HG02884 (cell line): Measurements from ENCODE around the gene OR5T3.
"Not testable (repeated sequence)": the region's sequence is repeated elsewhere in the genome, so short reads cannot be mapped to it uniquely, and the experiment has no call there.

Experiments used
- ATAC-seq: cut with Tn5 transposase; IDR thresholded peaks from one replicate; pipeline ENCODE4 v1.9.1; 2021; ENCODE audit warnings: mild to moderate bottlenecking, moderate library complexity; ENCODE audit not compliant: unreplicated experiment

The OR5T3 gene

DNA sequence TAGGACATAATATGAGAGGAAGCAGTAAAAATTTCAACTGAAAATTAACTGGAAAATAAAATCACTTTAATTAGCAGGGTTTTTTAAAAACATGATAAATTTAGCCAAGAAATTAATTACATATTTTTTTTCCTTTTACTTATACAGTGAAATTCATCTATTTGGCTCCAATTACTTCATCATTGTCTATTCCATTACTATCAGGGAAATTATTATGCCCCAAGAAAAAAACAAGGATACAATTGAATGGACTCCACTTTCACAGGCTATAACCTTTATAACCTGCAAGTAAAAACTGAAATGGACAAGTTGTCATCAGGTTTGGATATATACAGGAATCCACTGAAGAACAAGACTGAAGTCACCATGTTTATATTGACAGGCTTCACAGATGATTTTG is at the start of gene OR5T3:
OR5T3 (plus strand) TSS at position 301 of the 400 bp plus-strand sequence; CDS start at position 301, 0 bp downstream.
- no peak for ATAC-seq

DNA sequence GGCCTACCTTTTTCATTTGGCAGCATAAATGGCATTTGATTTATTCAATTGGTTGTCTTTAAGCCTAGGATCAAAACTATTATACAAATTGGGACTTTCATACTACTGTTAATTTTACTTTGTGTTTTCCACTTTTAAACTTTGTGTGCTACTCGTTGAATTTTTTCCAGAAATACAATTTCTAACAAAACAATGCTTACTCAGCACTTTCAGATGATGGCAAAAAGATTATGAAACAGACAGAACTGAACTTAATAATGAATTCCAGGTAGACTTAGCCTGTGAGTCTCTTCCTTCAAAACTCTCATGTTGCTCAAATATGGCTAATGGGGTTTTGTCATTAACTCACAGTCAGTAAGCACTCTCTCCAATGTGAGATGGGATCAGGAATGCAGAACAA is 44.3 kb upstream of the OR5T3 start:
- ATAC-seq: no peak

DNA sequence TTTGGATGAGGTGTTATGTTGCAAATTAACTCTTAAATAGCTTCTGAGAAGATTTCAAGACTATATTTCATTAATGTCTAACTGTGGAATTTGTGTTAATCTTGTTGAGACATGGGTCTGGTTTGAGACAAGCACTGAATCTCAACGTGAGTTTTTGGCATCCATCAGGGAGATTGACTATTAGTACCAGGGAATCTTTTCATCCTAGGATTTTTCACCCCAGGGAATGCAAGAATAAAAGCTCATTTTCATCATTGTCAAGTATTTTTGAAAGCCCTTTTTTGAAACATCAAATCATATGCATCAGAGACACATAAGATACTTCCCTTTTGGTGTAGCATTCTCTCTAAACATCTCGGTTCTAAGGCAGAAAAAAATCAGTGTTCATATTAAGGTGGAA is 37.5 kb upstream of the OR5T3 start:
- no peak for ATAC-seq

DNA sequence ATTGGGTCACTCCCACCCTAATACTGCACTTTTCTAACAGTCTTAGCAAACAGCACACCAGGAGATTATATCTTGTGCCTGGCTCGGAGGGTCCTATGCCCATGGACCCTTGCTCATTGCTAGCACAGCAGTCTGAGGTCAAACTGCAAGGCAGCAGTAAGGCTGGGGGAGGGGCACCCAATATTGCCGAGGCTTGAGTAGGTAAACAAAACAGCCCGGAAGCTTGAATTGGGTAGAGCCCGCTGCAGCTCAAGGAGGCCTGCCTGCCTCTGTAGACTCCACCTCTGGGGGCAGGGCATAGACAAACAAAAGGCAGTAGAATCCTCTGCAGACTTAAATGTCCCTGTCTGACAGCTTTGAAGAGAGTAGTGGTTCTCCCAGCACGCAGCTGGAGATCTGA is 32.3 kb upstream of the OR5T3 start:
- ATAC-seq: not testable (repeated sequence)

DNA sequence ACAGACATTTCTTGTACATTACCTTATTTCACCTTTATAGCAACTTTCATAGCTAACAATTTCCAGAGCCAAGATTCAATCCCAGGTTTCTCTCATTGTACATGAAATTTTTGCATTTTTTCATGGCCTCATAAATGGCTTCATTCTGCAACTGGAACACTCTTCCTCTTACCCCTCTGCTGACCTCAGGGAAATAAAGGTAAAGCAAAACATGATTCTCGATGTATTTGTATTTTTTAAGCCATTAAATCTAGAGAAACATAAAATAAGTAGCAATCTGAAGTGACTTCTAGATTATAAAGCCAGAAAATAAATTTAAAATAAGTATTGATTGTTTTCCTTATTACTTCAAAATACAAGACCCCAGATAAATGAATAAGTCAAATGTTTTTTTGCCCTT is 17.9 kb upstream of the OR5T3 start, which contains the start of gene OR5T2:
OR5T2 (minus strand) TSS at position 101 of the 400 bp plus-strand sequence. CDS start 1,193 bp downstream, outside the sequence.
- no peak for ATAC-seq

DNA sequence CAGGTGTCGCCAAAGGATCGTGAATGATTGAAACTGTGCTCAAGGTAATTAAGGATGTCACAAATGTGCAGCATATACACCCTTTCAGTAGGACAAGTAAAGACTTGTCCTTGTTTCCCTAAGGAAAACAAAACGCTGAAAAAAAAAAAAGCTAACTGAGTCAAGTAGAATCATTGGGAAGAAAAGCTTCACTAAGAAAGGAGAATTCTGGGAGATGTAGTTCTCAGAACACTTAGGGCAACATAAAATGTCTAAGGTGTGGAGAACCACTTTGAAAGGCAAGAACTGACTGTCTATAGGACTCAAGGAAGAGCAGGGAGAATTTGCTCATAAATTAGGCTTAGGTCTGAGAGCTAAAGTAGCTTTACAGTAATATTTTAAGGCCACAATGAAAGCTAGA is 19.0 kb downstream of the OR5T3 start:
- no peak for ATAC-seq

DNA sequence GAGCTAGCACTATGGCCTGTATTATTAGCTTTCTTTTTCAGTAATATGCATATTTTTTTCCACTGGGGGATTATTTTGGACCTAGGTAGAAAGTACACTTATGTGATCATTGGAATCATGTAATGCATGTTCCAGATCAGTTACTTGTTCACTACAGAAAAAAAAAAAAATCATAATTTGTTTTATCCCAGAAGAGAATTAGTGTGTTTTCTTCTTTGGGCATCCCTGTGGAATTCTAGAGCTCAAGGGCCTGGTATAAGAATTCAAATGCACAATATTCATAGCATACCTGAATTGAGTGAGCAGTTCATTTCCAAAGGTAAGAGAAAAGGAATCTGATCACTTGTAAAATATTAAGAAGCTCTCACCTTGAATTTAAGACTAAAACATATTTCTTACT is 21.8 kb downstream of the OR5T3 start, which contains the start of gene OR5T1:
OR5T1 (plus strand) TSS at position 301 of the 400 bp plus-strand sequence. CDS start 1,485 bp downstream, outside the sequence.
- ATAC-seq: no peak

DNA sequence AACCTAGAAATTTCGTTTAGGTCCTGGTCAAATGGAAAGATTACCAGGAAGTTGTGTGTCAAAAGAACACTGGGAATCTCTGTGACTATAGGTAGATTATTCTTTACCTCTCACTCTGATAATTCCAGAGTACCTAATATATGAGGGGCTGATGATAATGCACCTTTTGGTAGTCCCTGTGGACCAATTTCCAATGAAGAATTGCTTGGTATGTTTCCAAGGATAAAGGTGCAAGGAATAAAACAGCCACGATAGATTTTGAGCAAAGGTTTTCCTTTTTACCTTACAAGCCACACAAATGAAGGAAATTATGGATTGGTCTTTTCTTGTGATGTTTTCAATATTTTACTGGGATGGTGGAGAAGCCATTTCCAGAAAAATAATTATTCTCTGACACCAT is 40.1 kb downstream of the OR5T3 start, which contains the start of gene OR8H1:
OR8H1 (minus strand) TSS at position 101 of the 400 bp plus-strand sequence. CDS start 1,192 bp downstream, outside the sequence.
- no peak for ATAC-seq

DNA sequence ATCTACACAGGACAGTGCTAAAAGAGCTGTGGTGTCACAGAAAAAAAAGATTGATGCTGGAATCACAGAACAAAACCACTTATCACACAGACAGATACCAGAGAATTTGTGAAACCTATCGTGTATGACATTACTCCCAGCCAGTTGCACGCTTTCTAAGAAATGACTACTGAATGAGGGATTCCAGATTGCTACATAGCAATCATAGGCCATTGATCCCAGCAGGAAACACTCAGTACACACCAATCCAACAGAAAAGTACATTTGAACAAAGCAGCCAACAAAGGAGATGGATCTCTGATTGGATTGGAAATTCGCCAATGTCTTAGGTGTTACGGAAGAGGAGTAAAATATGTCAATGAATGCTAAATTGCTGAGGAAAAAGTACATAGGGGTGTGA is 44.8 kb downstream of the OR5T3 start:
- no peak for ATAC-seq
